ENCODE measurements around the gene WDR74. TPM values are rescaled to one million over a fixed set of nuclear protein-coding genes. Genes with fewer than 3 reads are reported as not detected.

The WDR74 gene
- total RNA-seq (2021) = 147 and 155 TPM in 2 replicates
- Bru-seq, nascent RNA = percentile 94 among the genes with signal in this experiment
- percentile 82 among the genes with signal in this experiment for BruChase-seq, experiment 1, labeled RNA remaining after a 2-hour chase
- BruChase-seq, experiment 2, labeled RNA remaining after a 6-hour chase = percentile 84 among the genes with signal in this experiment
- long read RNA-seq, transcript WDR74-201 (11 exons, 1,289 nt) = major isoform, 106 of 142 reads
- long read RNA-seq, partial matches to known transcripts = 16 of 142 reads
- long read RNA-seq, other reads (novel, unspliced or antisense) = 18 of 142 reads

DNA sequence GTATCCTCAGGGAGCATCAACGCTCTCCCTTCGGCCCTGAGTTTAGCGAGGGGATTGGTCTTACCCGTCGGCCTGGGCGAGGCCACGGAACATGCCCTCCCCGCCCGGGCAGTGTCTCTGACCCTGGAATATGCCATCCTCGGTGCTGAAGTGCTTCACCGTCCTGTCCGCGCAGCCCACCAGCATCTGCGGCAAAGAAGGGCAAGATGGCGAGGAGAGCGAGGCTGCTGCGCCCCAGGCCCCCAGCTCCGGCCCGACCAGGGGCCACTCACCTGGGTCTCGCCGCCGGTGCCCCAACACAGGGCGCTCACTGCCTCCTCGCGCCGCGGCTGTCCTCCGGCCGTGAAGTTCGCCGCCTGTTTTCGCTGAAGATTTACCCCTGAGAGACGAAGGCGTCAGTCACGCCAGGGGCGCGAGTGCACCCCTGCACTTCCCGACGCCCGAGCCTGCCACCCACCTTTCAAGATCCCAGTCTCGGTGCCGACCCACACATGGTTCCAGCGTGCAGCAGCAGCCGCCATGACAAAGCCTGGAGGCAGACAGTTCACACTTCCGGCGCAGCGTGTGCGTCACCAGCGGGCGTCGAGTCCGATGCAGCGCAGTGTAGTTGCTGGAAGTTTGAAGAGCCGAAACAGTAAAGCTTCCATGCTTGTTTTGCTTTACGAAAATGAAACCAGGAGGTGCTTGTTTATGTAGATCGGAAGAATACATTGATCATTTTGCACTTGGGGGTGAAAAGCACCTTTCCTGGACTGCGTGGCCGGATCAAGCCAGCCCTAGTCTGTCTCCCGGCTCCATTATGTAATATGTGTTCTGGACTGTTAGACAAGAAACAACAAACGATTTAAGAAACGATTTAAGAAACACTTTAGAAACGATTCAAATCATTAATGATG is at the start of gene WDR74:
WDR74 (minus strand) TSS at position 541 of the 896 bp plus-strand sequence; CDS start at position 521, 20 bp downstream.
- ChIA-PET CTCF (interaction anchor here (0.6 kb wide), 1 partner anchor 53 kb away, joined by 4 read pairs; no protein-coding TSS in a partner anchor), POLR2A (ENCODE audit: low non-redundant PET) (interaction anchor here (0.6 to 0.7 kb wide), 2 partner anchors 53 to 109 kb away, joined by 3 to 4 read pairs; no protein-coding TSS in a partner anchor)
- peak; percentile 98 for DNase-seq (ENCODE audit: low spot score)
- H3K36me3 ChIP-seq (ENCODE audit: insufficient read depth, low read length, poor library complexity, severe bottlenecking) = peaks cover 38% of the 10 kb centered on the region
- intact Hi-C loops (cut with micrococcal nuclease; ENCODE audit: unreplicated experiment) = no loop called here
- no TSS peak for BruUV-seq (replicated peaks)
- peaks cover 17% of the 10 kb centered on the region for H3K4me1 ChIP-seq (ENCODE audit: insufficient read depth, low read length, poor library complexity, severe bottlenecking)
- H3K27ac ChIP-seq (ENCODE audit: low read depth, low read length, poor library complexity, severe bottlenecking) = peak within 1 kb of the TSS; percentile 83
- TF ChIP-seq, protein P1, sequence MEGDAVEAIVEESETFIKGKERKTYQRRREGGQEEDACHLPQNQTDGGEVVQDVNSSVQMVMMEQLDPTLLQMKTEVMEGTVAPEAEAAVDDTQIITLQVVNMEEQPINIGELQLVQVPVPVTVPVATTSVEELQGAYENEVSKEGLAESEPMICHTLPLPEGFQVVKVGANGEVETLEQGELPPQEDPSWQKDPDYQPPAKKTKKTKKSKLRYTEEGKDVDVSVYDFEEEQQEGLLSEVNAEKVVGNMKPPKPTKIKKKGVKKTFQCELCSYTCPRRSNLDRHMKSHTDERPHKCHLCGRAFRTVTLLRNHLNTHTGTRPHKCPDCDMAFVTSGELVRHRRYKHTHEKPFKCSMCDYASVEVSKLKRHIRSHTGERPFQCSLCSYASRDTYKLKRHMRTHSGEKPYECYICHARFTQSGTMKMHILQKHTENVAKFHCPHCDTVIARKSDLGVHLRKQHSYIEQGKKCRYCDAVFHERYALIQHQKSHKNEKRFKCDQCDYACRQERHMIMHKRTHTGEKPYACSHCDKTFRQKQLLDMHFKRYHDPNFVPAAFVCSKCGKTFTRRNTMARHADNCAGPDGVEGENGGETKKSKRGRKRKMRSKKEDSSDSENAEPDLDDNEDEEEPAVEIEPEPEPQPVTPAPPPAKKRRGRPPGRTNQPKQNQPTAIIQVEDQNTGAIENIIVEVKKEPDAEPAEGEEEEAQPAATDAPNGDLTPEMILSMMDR (conservative IDR thresholded peaks at IDR 0.05; ENCODE audit: low read depth, low read length) = no peak
- TF ChIP-seq EZH2 (IDR thresholded peaks at IDR 0.05; ENCODE audit: borderline replicate concordance, low read depth, low read length, poor library complexity, severe bottlenecking) = no peak
- H3K4me3 ChIP-seq (ENCODE audit: low read depth, low read length, poor library complexity, severe bottlenecking) = peak within 1 kb of the TSS; percentile 81
- H3K9me3 ChIP-seq (ENCODE audit: low read depth, low read length, poor library complexity, severe bottlenecking) = no peaks in the 10 kb centered on the region
- H3K27me3 ChIP-seq (replicated peaks; ENCODE audit: insufficient read depth, low read depth, low read length, poor library complexity) = no peaks in the 10 kb centered on the region

DNA sequence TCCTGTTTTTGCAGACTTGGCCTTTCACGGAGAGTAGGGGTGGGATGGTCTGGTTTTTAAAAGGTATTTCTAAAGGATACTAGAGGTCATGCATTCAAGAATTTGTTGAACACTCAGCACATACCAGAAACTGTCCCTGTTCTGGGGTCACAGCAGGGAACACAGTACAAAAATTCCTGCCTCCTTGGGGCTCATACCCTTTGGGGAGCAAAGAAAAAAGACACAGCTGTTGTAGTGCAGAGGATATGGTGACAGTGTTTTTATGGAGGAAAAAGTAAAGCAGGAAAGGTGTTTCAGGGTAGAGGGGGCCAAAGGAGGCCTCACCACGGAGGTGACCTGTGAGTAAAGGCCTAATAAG is 49.7 kb upstream of the WDR74 start:
- peaks cover 30% of the 10 kb centered on the region for H3K4me1 ChIP-seq (ENCODE audit: insufficient read depth, low read length, poor library complexity, severe bottlenecking)
- CTCF ChIA-PET = interaction anchor here (0.6 kb wide), 1 partner anchor 36 kb away, joined by 5 read pairs; no protein-coding TSS in a partner anchor
- H3K9me3 ChIP-seq (ENCODE audit: low read depth, low read length, poor library complexity, severe bottlenecking) = no peaks in the 10 kb centered on the region
- H3K4me3 ChIP-seq (ENCODE audit: low read depth, low read length, poor library complexity, severe bottlenecking) = no peak overlapping the region
- peaks cover 61% of the 10 kb centered on the region for H3K36me3 ChIP-seq (ENCODE audit: insufficient read depth, low read length, poor library complexity, severe bottlenecking)
- no peak for DNase-seq (ENCODE audit: low spot score)
- H3K27ac ChIP-seq (ENCODE audit: low read depth, low read length, poor library complexity, severe bottlenecking) = no peak overlapping the region
- POLR2A ChIA-PET (ENCODE audit: low non-redundant PET) = interaction anchor here (1.0 kb wide), 1 partner anchor 8 kb away, joined by 3 read pairs; the partner anchor contains the start of gene SLC3A2
- TF ChIP-seq, protein P1 (conservative IDR thresholded peaks at IDR 0.05; ENCODE audit: low read depth, low read length) = no peak
- no peak for TF ChIP-seq EZH2 (IDR thresholded peaks at IDR 0.05; ENCODE audit: borderline replicate concordance, low read depth, low read length, poor library complexity, severe bottlenecking)
- intact Hi-C loops (cut with micrococcal nuclease; ENCODE audit: unreplicated experiment) = no loop called here
- no peaks in the 10 kb centered on the region for H3K27me3 ChIP-seq (replicated peaks; ENCODE audit: insufficient read depth, low read depth, low read length, poor library complexity)
- BruUV-seq (replicated peaks) = no TSS peak

DNA sequence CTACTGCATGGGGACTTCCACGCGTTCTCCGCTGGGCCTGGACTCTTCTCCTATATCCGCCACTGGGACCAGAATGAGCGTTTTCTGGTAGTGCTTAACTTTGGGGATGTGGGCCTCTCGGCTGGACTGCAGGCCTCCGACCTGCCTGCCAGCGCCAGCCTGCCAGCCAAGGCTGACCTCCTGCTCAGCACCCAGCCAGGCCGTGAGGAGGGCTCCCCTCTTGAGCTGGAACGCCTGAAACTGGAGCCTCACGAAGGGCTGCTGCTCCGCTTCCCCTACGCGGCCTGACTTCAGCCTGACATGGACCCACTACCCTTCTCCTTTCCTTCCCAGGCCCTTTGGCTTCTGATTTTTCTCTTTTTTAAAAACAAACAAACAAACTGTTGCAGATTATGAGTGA is 49.0 kb upstream of the WDR74 start:
- no peak overlapping the region for H3K4me3 ChIP-seq (ENCODE audit: low read depth, low read length, poor library complexity, severe bottlenecking)
- no TSS peak for BruUV-seq (replicated peaks)
- DNase-seq (ENCODE audit: low spot score) = no peak
- H3K4me1 ChIP-seq (ENCODE audit: insufficient read depth, low read length, poor library complexity, severe bottlenecking) = peaks cover 37% of the 10 kb centered on the region
- TF ChIP-seq EZH2 (IDR thresholded peaks at IDR 0.05; ENCODE audit: borderline replicate concordance, low read depth, low read length, poor library complexity, severe bottlenecking) = no peak
- TF ChIP-seq, protein P1 (conservative IDR thresholded peaks at IDR 0.05; ENCODE audit: low read depth, low read length) = no peak
- peak overlapping the region; percentile 18 for H3K27ac ChIP-seq (ENCODE audit: low read depth, low read length, poor library complexity, severe bottlenecking)
- ChIA-PET POLR2A (ENCODE audit: low non-redundant PET) (no interaction called here), CTCF (no interaction called here)
- no peaks in the 10 kb centered on the region for H3K27me3 ChIP-seq (replicated peaks; ENCODE audit: insufficient read depth, low read depth, low read length, poor library complexity)
- H3K9me3 ChIP-seq (ENCODE audit: low read depth, low read length, poor library complexity, severe bottlenecking) = no peaks in the 10 kb centered on the region
- H3K36me3 ChIP-seq (ENCODE audit: insufficient read depth, low read length, poor library complexity, severe bottlenecking) = peaks cover 68% of the 10 kb centered on the region
- intact Hi-C loops (cut with micrococcal nuclease; ENCODE audit: unreplicated experiment) = no loop called here
